Testis (tissue), 3 donors: ENCODE results near the gene PRTG. TPM values are rescaled to one million over a fixed set of nuclear protein-coding genes. Genes with fewer than 3 reads are reported as not detected.

Source experiments
- DNase-seq: peaks from one replicate; pipeline ENCODE4 v3.0.0-alpha.2; 2019
- H3K27ac ChIP-seq, 2 donors: fragments of 200-600 bp; sonication (generic); one replicate each; pipeline ENCODE4 v1.5.1; 2019
- H3K27me3 ChIP-seq: fragments of 200-600 bp; sonication (generic); one replicate; pipeline ENCODE4 v1.5.1; 2019
- H3K36me3 ChIP-seq: fragments of 200-600 bp; sonication (generic); one replicate; pipeline ENCODE4 v1.5.1; 2017; ENCODE audit warnings: low read depth; ENCODE audit errors: missing control alignments
- H3K4me1 ChIP-seq: fragments of 200-600 bp; sonication (generic); one replicate; pipeline ENCODE4 v1.5.1; 2019
- H3K4me3 ChIP-seq, 2 donors: fragments of 200-600 bp; sonication (generic); one replicate each; pipeline ENCODE4 v1.5.1; 2017 to 2019
- H3K9me3 ChIP-seq: fragments of 200-600 bp; sonication (generic); one replicate; pipeline ENCODE4 v1.5.1; 2017
- POLR2A ChIP-seq: fragments of 450-650 bp; IDR thresholded peaks from one replicate; pipeline ENCODE4 v1.6.1; 2017; ENCODE audit warnings: antibody characterized with exemption, mild to moderate bottlenecking, moderate library complexity
- WGBS, 2 donors: methylation state at CpG; one replicate each; pipeline ENCODE4 v1.1.5; 2018; 5-methylcytosine and 5-hydroxymethylcytosine counted together
- intact Hi-C: fragments of 100-400 bp; cut with DNase I; formaldehyde crosslinking; loops from one replicate; pipeline ENCODE4 v1.15.1; 2023; ENCODE audit warnings: low total_unique reads
- polyA plus RNA-seq: library from polyadenylated mRNA; stranded (reverse); fragments of 350-450 nt; fragmentation: Illumina TruSeq; extraction: RNeasy Lipid Tissue Mini Kit (QIAGEN cat#74804); gene quantifications from one replicate; pipeline ENCODE4 v1.2.3, GENCODE V29; 2014; ENCODE audit warnings: low read depth, low replicate concordance; ENCODE audit not compliant: insufficient read depth
- total RNA-seq, 2 donors: library from RNA; depleted of rRNA; stranded (reverse); fragments of >200 nt; gene quantifications; one replicate each; pipeline ENCODE4 v1.2.3, GENCODE V29; 2016
- TF ChIP-seq, protein P1 (sequence below), 3 experiments: fragments of 450-650 bp in 2 of 3; fragments of 200-600 bp in 1 of 3; sonication (generic) in 1 of 3; IDR thresholded peaks; one replicate each; pipeline ENCODE4 v1.5.1; 2016 to 2019; ENCODE audit warnings: antibody characterized with exemption in 3 of 3, mild to moderate bottlenecking in 2 of 3, moderate library complexity in 1 of 3

The PRTG gene
- total and polyA plus RNA-seq, 3 donors from 2014 or later, result 14.7 to 29.7 (median 26.3) TPM

GRCh38 chr15:55784286-55784685 is 41.3 kb upstream of the PRTG start:
- DNase-seq, result no peak
- no peak overlapping the region for H3K27ac ChIP-seq
- no peak for TF ChIP-seq POLR2A
- TF ChIP-seq, protein P1, sequence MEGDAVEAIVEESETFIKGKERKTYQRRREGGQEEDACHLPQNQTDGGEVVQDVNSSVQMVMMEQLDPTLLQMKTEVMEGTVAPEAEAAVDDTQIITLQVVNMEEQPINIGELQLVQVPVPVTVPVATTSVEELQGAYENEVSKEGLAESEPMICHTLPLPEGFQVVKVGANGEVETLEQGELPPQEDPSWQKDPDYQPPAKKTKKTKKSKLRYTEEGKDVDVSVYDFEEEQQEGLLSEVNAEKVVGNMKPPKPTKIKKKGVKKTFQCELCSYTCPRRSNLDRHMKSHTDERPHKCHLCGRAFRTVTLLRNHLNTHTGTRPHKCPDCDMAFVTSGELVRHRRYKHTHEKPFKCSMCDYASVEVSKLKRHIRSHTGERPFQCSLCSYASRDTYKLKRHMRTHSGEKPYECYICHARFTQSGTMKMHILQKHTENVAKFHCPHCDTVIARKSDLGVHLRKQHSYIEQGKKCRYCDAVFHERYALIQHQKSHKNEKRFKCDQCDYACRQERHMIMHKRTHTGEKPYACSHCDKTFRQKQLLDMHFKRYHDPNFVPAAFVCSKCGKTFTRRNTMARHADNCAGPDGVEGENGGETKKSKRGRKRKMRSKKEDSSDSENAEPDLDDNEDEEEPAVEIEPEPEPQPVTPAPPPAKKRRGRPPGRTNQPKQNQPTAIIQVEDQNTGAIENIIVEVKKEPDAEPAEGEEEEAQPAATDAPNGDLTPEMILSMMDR (IDR thresholded peaks at IDR 0.05), result no peak

DNA sequence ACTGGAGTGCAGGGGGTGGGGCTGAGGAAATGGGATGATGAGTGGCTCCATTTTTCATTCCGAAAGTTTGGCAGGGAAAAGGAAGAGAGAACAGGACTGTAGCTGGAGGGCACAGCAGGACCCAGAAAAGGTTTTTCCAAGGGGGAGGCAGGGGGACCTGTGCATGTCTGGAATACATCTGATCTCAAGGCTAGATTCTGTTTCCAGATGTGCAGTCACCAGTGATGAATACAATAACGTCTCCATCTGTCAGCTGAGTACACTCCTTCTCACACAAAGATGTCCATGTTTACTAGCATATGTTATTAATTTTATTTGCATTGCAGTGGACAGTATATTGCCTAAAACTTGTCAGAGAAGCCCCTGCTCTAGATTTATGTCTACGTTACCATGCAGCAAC is 39.9 kb upstream of the PRTG start:
- no peaks in the 10 kb centered on the region for H3K9me3 ChIP-seq
- DNase-seq, result no peak
- intact Hi-C loops, result no loop called here
- no peak overlapping the region for H3K27ac ChIP-seq
- H3K36me3 ChIP-seq, result no peaks in the 10 kb centered on the region
- WGBS, 2 donors, result 74 to 77% methylated on average over 3 of the region's 3 CpGs
- no peaks in the 10 kb centered on the region for H3K4me1 ChIP-seq
- no peaks in the 10 kb centered on the region for H3K27me3 ChIP-seq
- no peak overlapping the region for H3K4me3 ChIP-seq
- TF ChIP-seq, protein P1 (IDR thresholded peaks at IDR 0.05), result no peak
- no peak for TF ChIP-seq POLR2A

More at GRCh38 chr15:55784286-55784685, 41.3 kb upstream of the PRTG start:
- Histone ChIP-seq H3K4me3 (no peak overlapping the region), H3K9me3 (no peaks in the 10 kb centered on the region), H3K27me3 (no peaks in the 10 kb centered on the region), H3K4me1 (no peaks in the 10 kb centered on the region), H3K36me3 (no peaks in the 10 kb centered on the region)
- intact Hi-C loops, result no loop called here

DNA sequence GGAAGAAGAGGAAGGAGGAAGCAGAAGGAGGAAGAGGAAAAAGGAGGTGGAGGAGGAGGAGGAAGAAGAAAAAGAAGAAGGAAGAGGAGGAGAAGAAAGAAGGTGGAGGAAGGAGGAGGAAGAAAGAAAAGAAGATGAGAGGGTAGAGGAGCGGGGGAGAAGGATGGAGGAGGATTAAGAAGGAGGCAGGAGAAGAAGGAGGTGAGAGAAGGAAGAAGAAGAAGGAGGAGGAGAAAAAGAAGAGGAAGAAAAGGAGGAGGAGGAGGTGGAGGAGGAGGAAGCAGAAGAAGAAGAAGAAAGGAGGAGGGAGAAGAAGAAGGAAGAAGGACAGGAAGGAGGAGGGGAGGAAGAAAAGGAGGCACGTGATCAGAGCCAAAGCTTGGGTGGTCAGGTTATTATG is 37.3 kb upstream of the PRTG start:
- intact Hi-C loops, result no loop called here
- no peaks in the 10 kb centered on the region for H3K9me3 ChIP-seq
- H3K4me3 ChIP-seq, result no peak overlapping the region
- H3K4me1 ChIP-seq, result no peaks in the 10 kb centered on the region
- TF ChIP-seq, protein P1 (IDR thresholded peaks at IDR 0.05), result no peak
- TF ChIP-seq POLR2A, result no peak
- WGBS, 2 donors, result 65 to 67% methylated on average over 1 of the region's 2 CpGs
- DNase-seq, result no peak
- H3K27me3 ChIP-seq, result no peaks in the 10 kb centered on the region
- no peak overlapping the region for H3K27ac ChIP-seq
- no peaks in the 10 kb centered on the region for H3K36me3 ChIP-seq

GRCh38 chr15:55778932-55779331 is 36.0 kb upstream of the PRTG start:
- H3K27ac ChIP-seq, result no peak overlapping the region
- no peaks in the 10 kb centered on the region for H3K9me3 ChIP-seq
- no peaks in the 10 kb centered on the region for H3K4me1 ChIP-seq
- H3K27me3 ChIP-seq, result no peaks in the 10 kb centered on the region
- H3K4me3 ChIP-seq, result no peak overlapping the region
- intact Hi-C loops, result no loop called here
- WGBS, 2 donors, result 76 to 78% methylated on average over 3 of the region's 3 CpGs
- no peaks in the 10 kb centered on the region for H3K36me3 ChIP-seq
- no peak for TF ChIP-seq POLR2A
- TF ChIP-seq, protein P1 (IDR thresholded peaks at IDR 0.05), result no peak
- no peak for DNase-seq

- Histone ChIP-seq H3K36me3 (no peaks in the 10 kb centered on the region), H3K27ac (no peak overlapping the region), H3K27me3 (no peaks in the 10 kb centered on the region), H3K4me1 (no peaks in the 10 kb centered on the region), H3K4me3 (no peak overlapping the region), H3K9me3 (no peaks in the 10 kb centered on the region)
- no peak for DNase-seq
- intact Hi-C loops, result no loop called here
- no peak for TF ChIP-seq POLR2A
- TF ChIP-seq, protein P1 (IDR thresholded peaks at IDR 0.05), result no peak
- 72 to 77% methylated on average over 4 of the region's 4 CpGs for WGBS, 2 donors
Measured at GRCh38 chr15:55775316-55775715, 32.4 kb upstream of the PRTG start.
